ENCODE data around the gene NANOS1.

NANOS1 gene

DNA sequence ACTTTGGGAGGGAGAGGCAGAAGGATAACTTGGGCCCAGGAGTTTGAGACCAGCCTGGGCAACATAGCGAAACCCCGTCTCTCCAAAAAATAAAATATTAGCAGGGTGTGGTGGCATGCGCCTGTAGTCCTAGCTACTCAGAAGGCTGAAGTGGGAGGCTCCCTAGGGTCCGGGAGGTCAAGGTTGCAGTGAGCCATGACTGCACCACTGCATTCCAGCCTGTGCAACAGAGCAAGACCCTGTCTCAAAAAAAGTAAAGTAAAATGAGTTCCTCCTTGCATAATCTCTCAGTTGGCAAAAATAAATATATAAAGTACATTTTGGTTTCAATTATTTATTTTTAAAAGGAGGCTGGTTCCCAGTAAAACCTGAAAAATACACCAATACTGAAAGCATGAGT, 11.8 kb downstream of the NANOS1 start:
- TF ChIP-seq SIN3A (IDR thresholded peaks at IDR 0.05; ENCODE audit: borderline replicate concordance, insufficient read depth, low read length) (no peak), TAF1 (IDR thresholded peaks at IDR 0.05; ENCODE audit: borderline replicate concordance, insufficient read depth, low read length) (no peak), FOXP2 (optimal IDR thresholded peaks at IDR 0.05; ENCODE audit: borderline replicate concordance, extremely low read depth, extremely low read length, insufficient read depth) (no peak), POLR2AphosphoS5 (IDR thresholded peaks at IDR 0.05; ENCODE audit: low read depth, low read length) (no peak)
- TF ChIP-seq, protein P1, sequence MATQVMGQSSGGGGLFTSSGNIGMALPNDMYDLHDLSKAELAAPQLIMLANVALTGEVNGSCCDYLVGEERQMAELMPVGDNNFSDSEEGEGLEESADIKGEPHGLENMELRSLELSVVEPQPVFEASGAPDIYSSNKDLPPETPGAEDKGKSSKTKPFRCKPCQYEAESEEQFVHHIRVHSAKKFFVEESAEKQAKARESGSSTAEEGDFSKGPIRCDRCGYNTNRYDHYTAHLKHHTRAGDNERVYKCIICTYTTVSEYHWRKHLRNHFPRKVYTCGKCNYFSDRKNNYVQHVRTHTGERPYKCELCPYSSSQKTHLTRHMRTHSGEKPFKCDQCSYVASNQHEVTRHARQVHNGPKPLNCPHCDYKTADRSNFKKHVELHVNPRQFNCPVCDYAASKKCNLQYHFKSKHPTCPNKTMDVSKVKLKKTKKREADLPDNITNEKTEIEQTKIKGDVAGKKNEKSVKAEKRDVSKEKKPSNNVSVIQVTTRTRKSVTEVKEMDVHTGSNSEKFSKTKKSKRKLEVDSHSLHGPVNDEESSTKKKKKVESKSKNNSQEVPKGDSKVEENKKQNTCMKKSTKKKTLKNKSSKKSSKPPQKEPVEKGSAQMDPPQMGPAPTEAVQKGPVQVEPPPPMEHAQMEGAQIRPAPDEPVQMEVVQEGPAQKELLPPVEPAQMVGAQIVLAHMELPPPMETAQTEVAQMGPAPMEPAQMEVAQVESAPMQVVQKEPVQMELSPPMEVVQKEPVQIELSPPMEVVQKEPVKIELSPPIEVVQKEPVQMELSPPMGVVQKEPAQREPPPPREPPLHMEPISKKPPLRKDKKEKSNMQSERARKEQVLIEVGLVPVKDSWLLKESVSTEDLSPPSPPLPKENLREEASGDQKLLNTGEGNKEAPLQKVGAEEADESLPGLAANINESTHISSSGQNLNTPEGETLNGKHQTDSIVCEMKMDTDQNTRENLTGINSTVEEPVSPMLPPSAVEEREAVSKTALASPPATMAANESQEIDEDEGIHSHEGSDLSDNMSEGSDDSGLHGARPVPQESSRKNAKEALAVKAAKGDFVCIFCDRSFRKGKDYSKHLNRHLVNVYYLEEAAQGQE (IDR thresholded peaks at IDR 0.05; ENCODE audit: insufficient read depth in 1 of 2, low read depth in 2 of 2, low read length in 2 of 2), result no peak

DNA sequence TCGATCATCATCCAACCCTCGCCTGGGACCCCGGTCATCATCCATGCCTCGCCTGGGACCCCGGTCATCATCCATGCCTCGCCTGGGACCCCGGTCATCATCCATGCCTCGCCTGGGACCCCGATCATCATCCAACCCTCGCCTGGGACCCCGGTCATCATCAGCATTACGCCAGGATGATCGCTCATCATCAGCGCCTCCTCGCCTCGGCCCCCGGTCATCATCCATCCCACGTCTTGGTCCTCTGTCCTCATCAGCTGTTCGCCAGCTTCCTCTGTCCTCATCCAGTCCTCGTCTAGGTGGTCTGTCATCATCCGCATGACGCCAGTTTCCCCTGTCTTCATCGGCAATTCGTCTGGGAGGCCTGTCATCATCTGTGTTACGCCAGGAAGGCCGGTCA, 12.7 kb downstream of the NANOS1 start:
- TF ChIP-seq SIN3A (IDR thresholded peaks at IDR 0.05; ENCODE audit: borderline replicate concordance, insufficient read depth, low read length), result no peak
- no peak for TF ChIP-seq FOXP2 (optimal IDR thresholded peaks at IDR 0.05; ENCODE audit: borderline replicate concordance, extremely low read depth, extremely low read length, insufficient read depth)
- no peak for TF ChIP-seq POLR2AphosphoS5 (IDR thresholded peaks at IDR 0.05; ENCODE audit: low read depth, low read length)
- TF ChIP-seq, protein P1 (IDR thresholded peaks at IDR 0.05; ENCODE audit: insufficient read depth in 1 of 2, low read depth in 2 of 2, low read length in 2 of 2), result no peak
- TF ChIP-seq TAF1 (IDR thresholded peaks at IDR 0.05; ENCODE audit: borderline replicate concordance, insufficient read depth, low read length), result no peak

DNA sequence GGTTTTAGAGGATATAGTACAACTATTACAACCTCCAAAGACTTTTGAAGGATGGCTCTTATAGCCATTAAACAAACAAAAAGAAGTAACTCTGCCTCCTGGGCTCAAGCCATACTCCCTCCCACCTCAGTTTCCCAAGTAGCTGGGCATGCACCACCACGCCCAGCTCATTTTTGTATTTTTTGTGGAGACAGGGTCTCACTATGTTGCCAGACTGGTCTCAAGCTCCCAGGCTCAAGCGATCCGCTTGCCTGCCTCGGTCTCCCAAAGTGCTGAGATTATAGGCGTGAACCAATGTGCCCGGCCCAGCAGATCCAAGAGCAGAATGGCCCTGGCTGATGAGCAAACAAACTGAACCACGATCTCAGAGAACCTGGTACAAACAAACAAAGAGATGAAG, 16.0 kb downstream of the NANOS1 start:
- TF ChIP-seq FOXP2 (optimal IDR thresholded peaks at IDR 0.05; ENCODE audit: borderline replicate concordance, extremely low read depth, extremely low read length, insufficient read depth) (no peak), SIN3A (IDR thresholded peaks at IDR 0.05; ENCODE audit: borderline replicate concordance, insufficient read depth, low read length) (no peak), TAF1 (IDR thresholded peaks at IDR 0.05; ENCODE audit: borderline replicate concordance, insufficient read depth, low read length) (no peak), POLR2AphosphoS5 (IDR thresholded peaks at IDR 0.05; ENCODE audit: low read depth, low read length) (no peak)
- TF ChIP-seq, protein P1 (IDR thresholded peaks at IDR 0.05; ENCODE audit: insufficient read depth in 1 of 2, low read depth in 2 of 2, low read length in 2 of 2), result no peak

DNA sequence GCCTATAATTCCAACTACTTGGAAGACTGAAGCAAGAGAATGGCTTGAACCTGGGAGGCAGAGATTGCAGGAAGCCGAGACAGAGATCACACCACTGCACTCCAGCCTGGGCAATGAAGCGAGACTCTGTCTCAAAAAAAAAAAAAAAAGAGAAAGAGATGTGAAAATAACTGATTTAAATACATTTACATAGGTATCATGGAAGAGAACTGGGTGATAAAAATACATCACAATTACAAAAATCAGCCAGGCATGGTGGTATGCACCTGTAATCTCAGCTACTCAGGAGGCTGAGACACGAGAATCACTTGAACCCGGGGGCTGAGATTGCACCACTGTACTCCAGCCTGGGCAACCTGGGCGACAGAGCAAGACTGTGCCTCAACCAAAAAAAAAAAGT, 19.8 kb downstream of the NANOS1 start:
- no peak for TF ChIP-seq TAF1 (IDR thresholded peaks at IDR 0.05; ENCODE audit: borderline replicate concordance, insufficient read depth, low read length)
- TF ChIP-seq POLR2AphosphoS5 (IDR thresholded peaks at IDR 0.05; ENCODE audit: low read depth, low read length), result no peak
- no peak for TF ChIP-seq FOXP2 (optimal IDR thresholded peaks at IDR 0.05; ENCODE audit: borderline replicate concordance, extremely low read depth, extremely low read length, insufficient read depth)
- TF ChIP-seq, protein P1 (IDR thresholded peaks at IDR 0.05; ENCODE audit: insufficient read depth in 1 of 2, low read depth in 2 of 2, low read length in 2 of 2), result no peak
- TF ChIP-seq SIN3A (IDR thresholded peaks at IDR 0.05; ENCODE audit: borderline replicate concordance, insufficient read depth, low read length), result no peak

DNA sequence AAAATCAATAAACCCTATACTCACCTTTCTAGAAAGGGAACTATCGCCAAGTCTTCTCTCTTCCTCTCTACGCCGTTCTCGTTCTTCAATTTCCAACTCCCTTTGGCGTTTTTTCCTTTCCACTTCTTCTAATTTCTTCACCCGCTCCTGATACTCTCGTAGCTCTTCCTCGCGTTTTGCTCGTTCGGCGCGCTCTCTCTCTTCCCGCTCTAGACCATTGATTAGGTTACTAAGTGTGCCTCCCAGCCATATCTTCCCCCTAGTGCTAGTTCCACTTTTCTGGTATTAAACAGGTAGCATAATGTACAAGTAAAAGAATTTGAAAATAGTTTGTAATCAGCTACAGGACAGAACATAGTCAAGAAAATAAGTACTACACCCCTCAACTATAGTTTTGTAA, 20.3 kb downstream of the NANOS1 start:
- no peak for TF ChIP-seq SIN3A (IDR thresholded peaks at IDR 0.05; ENCODE audit: borderline replicate concordance, insufficient read depth, low read length)
- no peak for TF ChIP-seq POLR2AphosphoS5 (IDR thresholded peaks at IDR 0.05; ENCODE audit: low read depth, low read length)
- no peak for TF ChIP-seq TAF1 (IDR thresholded peaks at IDR 0.05; ENCODE audit: borderline replicate concordance, insufficient read depth, low read length)
- TF ChIP-seq, protein P1 (IDR thresholded peaks at IDR 0.05; ENCODE audit: insufficient read depth in 1 of 2, low read depth in 2 of 2, low read length in 2 of 2), result no peak
- no peak for TF ChIP-seq FOXP2 (optimal IDR thresholded peaks at IDR 0.05; ENCODE audit: borderline replicate concordance, extremely low read depth, extremely low read length, insufficient read depth)
